ENCODE measurements around the gene REEP6. TPM values are rescaled to one million over a fixed set of nuclear protein-coding genes. Genes with fewer than 3 reads are reported as not detected.

Gene REEP6
- total and polyA plus RNA-seq, 2 of the 4 experiments (the other 2 are of a cell fraction): 1.3 to 2.2 TPM

DNA sequence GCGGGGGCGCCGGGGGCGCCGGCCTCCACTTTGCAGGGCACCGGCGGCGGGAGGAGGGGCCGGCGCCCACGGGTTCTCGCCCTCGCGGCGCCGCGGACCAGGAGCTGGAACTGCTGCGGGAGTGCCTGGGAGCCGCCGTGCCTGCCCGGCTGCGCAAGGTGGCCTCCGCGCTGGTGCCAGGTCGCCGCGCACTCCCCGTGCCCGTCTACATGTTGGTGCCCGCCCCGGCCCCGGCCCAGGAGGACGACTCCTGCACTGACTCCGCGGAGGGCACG is 23.8 kb upstream of the REEP6 start:
- no peak overlapping the region for H3K14ac ChIP-seq (replicated peaks; ENCODE audit: low read depth, low read length)
- no peak overlapping the region for H2AK5ac ChIP-seq (ENCODE audit: low read depth, low read length)
- DNase-seq (no peak), ATAC-seq (ENCODE audit: low read depth) (no peak)
- H2BK20ac ChIP-seq (ENCODE audit: low read depth, low read length): no peak overlapping the region
- H3K4me1 ChIP-seq (ENCODE audit: control insufficient read depth, insufficient read depth, low read length): peaks cover 21% of the 10 kb centered on the region
- H3K4me2 ChIP-seq (ENCODE audit: low read depth, low read length): no peak overlapping the region
- H3K4me3 ChIP-seq (ENCODE audit: insufficient read depth, low read depth, low read length): no peak overlapping the region
- H4K5ac ChIP-seq (ENCODE audit: low read depth, low read length): no peak overlapping the region
- no peak overlapping the region for H3K23ac ChIP-seq (ENCODE audit: low read depth, low read length)
- no TSS peak for BruUV-seq (replicated peaks)
- ChIA-PET CTCF (no interaction called here), POLR2A (ENCODE audit: unreplicated experiment) (no interaction called here)
- no peak overlapping the region for H2BK5ac ChIP-seq (ENCODE audit: low read depth, low read length, poor library complexity, severe bottlenecking)
- no peak overlapping the region for H3K56ac ChIP-seq (ENCODE audit: extremely low read depth, insufficient read depth, low read length)
- H2AK9ac ChIP-seq (replicated peaks; ENCODE audit: low read depth, low read length, poor library complexity): no peak overlapping the region
- H4K8ac ChIP-seq (ENCODE audit: low read depth in 2 of 2, low read length in 2 of 2): no peak overlapping the region
- peaks cover 64% of the 10 kb centered on the region for H4K20me1 ChIP-seq (ENCODE audit: insufficient read depth, low read length)
- H3K27me3 ChIP-seq (ENCODE audit: control insufficient read depth, insufficient read depth, low read length): peaks cover 62% of the 10 kb centered on the region
- H3K18ac ChIP-seq (ENCODE audit: low read depth, low read length): no peak overlapping the region
- H3K4ac ChIP-seq (ENCODE audit: low read depth, low read length): no peak overlapping the region
- H3K9ac ChIP-seq (ENCODE audit: low read depth, low read length): no peak overlapping the region
- no peaks in the 10 kb centered on the region for H3K36me3 ChIP-seq (ENCODE audit: control insufficient read depth, insufficient read depth, low read length)
- dilution Hi-C loops (cut with HindIII; ENCODE audit: low sequenced_read_pairs, unreplicated experiment) (no loop called here), in situ Hi-C loops (cut with MboI; ENCODE audit: low sequenced_read_pairs) (no loop called here), intact Hi-C loops (cut with micrococcal nuclease) (no loop called here)
- no peak overlapping the region for H4K91ac ChIP-seq (ENCODE audit: insufficient read depth, low read depth, low read length)
- no peak overlapping the region for H3K27ac ChIP-seq (ENCODE audit: insufficient read depth, low read length)
- H2BK120ac ChIP-seq (ENCODE audit: low read depth, low read length): no peak overlapping the region
- peaks cover 0 to 6% of the 10 kb centered on the region in 2 experiments; a peak in 1 of 4 replicates for H3K79me1 ChIP-seq (ENCODE audit: low read depth in 1 of 2, low read length in 2 of 2)
- TF ChIP-seq RFX5 (IDR thresholded peaks at IDR 0.05; ENCODE audit: low read depth, low read length) (no peak), RCOR1 (IDR thresholded peaks at IDR 0.05; ENCODE audit: insufficient replicate concordance, low read length) (no peak), FOS (IDR thresholded peaks at IDR 0.05; ENCODE audit: low read depth, low read length) (no peak), RAD21 (IDR thresholded peaks at IDR 0.05; ENCODE audit: low read length) (no peak)
- no peaks in the 10 kb centered on the region; the same call in 1 of the 2 replicates for H3K9me3 ChIP-seq (ENCODE audit: control insufficient read depth, insufficient read depth, low read length)
- H3K9me1 ChIP-seq (ENCODE audit: insufficient read depth, low read length): no peaks in the 10 kb centered on the region
- H2AFZ ChIP-seq (replicated peaks; ENCODE audit: low read length, poor library complexity): no peak overlapping the region
- H2BK15ac ChIP-seq (ENCODE audit: low read depth, low read length): no peak overlapping the region
- WGBS, 2 experiments (ENCODE audit: extremely low coverage in 2 of 2, insufficient read length in 1 of 2): 9% methylated on average over 11 of the region's 36 CpGs; no CpG with 5 or more reads in 1 of the 2 experiments
